GM12878 (cell line): ENCODE measurements around the gene OTUD3. TPM values are rescaled to one million over a fixed set of nuclear protein-coding genes. Genes with fewer than 3 reads are reported as not detected.

Source experiments
- CREB1 ChIP-seq: IDR thresholded peaks from 2 replicates; pipeline ENCODE4 v1.6.1; 2012; ENCODE audit warnings: low read depth, mild to moderate bottlenecking, inconsistent platforms
- HDAC2 ChIP-seq: fragments of 200-600 bp; sonication (generic); IDR thresholded peaks from 2 replicates; pipeline ENCODE4 v1.6.1; 2017
- POU2F2 ChIP-seq: IDR thresholded peaks from 3 replicates; pipeline ENCODE4 v1.6.1; 2011; ENCODE audit warnings: low read depth, mild to moderate bottlenecking, low read length, borderline replicate concordance
- YY1 ChIP-seq: IDR thresholded peaks from 2 replicates; pipeline ENCODE4 v1.6.1; 2011; ENCODE audit warnings: low read depth, mild to moderate bottlenecking, low read length
- polyA plus RNA-seq, 11 experiments: library from polyadenylated mRNA; depleted of rRNA in 4 of 11; unstranded in 6 of 11; stranded (reverse) in 5 of 11; fragments of >200 nt; fragmentation: Nextera tagmentation in 4 of 11; fragmentation: Illumina TruSeq in 1 of 11; extraction: Ambion mirVana in 4 of 11; extraction: Trizol in 1 of 11; gene quantifications; 1 replicate in 1 of 11; 2 replicates in 10 of 11; pipeline versions ENCODE4 v1.2.1 to v1.2.3, GENCODE V29; 2011 to 2016; ENCODE audit warnings: inconsistent platforms in 2 of 11, missing spikeins in 2 of 11, low read depth in 1 of 11
- total RNA-seq, 4 experiments: library from RNA; depleted of rRNA in 3 of 4; stranded (reverse); fragments of >200 nt in 3 of 4; fragmentation: Illumina TruSeq in 1 of 4; extraction: Trizol in 1 of 4; gene quantifications; 2 replicates each; pipeline versions ENCODE4 v1.2.1 to v1.2.3, GENCODE V29; 2013 to 2021
- TF ChIP-seq, protein P1 (sequence below): fragments of 450-650 bp; formaldehyde crosslinking; IDR thresholded peaks from 2 replicates; pipeline ENCODE4 v1.5.0; 2022; ENCODE audit warnings: mild to moderate bottlenecking, missing genetic modification characterization
- TF ChIP-seq, protein P2 (sequence below): fragments of 450-650 bp; IDR thresholded peaks from 2 replicates; pipeline ENCODE4 v1.6.1; 2017; ENCODE audit warnings: borderline replicate concordance
- TF ChIP-seq, protein P3 (sequence below): fragments of 150-350 bp; IDR thresholded peaks from 2 replicates; pipeline ENCODE4 v1.6.1; 2014; ENCODE audit warnings: mild to moderate bottlenecking, low read depth, low read length
- TF ChIP-seq, protein P4 (sequence below): fragments of 450-650 bp; IDR thresholded peaks from 2 replicates; pipeline ENCODE4 v1.6.1; 2016; ENCODE audit warnings: mild to moderate bottlenecking

The OTUD3 gene
- total and polyA plus RNA-seq, 10 of the 15 experiments (the other 5 are each of a cell fraction or from before 2014, with no cell fraction given) = 0.77 to 8.9 (median 4.8) TPM

DNA sequence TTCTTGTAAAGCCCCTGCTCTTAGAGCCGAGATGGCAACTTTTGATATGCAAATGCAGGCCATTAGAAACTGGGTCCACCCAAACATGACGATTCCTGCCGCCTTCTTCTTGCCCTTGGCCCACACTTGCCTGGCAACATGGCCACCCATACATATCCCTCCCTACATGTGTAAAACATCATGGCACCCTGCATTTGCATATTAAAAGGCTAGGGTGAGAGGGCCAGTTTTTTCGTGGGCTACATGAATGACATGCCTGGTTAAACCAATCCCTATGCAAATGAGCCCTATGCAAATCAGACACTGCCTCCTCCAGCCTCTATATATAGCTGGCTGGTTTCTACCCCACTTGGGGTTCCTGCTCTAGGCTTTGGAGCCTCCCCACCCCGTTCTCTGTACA is 78.4 kb downstream of the OTUD3 start (continued):
- TF ChIP-seq, protein P1, sequence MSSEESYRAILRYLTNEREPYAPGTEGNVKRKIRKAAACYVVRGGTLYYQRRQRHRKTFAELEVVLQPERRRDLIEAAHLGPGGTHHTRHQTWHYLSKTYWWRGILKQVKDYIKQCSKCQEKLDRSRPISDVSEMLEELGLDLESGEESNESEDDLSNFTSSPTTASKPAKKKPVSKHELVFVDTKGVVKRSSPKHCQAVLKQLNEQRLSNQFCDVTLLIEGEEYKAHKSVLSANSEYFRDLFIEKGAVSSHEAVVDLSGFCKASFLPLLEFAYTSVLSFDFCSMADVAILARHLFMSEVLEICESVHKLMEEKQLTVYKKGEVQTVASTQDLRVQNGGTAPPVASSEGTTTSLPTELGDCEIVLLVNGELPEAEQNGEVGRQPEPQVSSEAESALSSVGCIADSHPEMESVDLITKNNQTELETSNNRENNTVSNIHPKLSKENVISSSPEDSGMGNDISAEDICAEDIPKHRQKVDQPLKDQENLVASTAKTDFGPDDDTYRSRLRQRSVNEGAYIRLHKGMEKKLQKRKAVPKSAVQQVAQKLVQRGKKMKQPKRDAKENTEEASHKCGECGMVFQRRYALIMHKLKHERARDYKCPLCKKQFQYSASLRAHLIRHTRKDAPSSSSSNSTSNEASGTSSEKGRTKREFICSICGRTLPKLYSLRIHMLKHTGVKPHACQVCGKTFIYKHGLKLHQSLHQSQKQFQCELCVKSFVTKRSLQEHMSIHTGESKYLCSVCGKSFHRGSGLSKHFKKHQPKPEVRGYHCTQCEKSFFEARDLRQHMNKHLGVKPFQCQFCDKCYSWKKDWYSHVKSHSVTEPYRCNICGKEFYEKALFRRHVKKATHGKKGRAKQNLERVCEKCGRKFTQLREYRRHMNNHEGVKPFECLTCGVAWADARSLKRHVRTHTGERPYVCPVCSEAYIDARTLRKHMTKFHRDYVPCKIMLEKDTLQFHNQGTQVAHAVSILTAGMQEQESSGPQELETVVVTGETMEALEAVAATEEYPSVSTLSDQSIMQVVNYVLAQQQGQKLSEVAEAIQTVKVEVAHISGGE (CRISPR knock-in tag) = no peak
- TF ChIP-seq, protein P2, sequence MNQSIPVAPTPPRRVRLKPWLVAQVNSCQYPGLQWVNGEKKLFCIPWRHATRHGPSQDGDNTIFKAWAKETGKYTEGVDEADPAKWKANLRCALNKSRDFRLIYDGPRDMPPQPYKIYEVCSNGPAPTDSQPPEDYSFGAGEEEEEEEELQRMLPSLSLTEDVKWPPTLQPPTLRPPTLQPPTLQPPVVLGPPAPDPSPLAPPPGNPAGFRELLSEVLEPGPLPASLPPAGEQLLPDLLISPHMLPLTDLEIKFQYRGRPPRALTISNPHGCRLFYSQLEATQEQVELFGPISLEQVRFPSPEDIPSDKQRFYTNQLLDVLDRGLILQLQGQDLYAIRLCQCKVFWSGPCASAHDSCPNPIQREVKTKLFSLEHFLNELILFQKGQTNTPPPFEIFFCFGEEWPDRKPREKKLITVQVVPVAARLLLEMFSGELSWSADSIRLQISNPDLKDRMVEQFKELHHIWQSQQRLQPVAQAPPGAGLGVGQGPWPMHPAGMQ = no peak
- 0 out of 2 replicates have a peak, but pooled peaks have one; percentile 25 for TF ChIP-seq YY1
- no peak for TF ChIP-seq HDAC2
- TF ChIP-seq, protein P3, sequence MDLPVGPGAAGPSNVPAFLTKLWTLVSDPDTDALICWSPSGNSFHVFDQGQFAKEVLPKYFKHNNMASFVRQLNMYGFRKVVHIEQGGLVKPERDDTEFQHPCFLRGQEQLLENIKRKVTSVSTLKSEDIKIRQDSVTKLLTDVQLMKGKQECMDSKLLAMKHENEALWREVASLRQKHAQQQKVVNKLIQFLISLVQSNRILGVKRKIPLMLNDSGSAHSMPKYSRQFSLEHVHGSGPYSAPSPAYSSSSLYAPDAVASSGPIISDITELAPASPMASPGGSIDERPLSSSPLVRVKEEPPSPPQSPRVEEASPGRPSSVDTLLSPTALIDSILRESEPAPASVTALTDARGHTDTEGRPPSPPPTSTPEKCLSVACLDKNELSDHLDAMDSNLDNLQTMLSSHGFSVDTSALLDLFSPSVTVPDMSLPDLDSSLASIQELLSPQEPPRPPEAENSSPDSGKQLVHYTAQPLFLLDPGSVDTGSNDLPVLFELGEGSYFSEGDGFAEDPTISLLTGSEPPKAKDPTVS = no peak
- TF ChIP-seq, protein P4, sequence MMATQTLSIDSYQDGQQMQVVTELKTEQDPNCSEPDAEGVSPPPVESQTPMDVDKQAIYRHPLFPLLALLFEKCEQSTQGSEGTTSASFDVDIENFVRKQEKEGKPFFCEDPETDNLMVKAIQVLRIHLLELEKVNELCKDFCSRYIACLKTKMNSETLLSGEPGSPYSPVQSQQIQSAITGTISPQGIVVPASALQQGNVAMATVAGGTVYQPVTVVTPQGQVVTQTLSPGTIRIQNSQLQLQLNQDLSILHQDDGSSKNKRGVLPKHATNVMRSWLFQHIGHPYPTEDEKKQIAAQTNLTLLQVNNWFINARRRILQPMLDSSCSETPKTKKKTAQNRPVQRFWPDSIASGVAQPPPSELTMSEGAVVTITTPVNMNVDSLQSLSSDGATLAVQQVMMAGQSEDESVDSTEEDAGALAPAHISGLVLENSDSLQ = peak; percentile 59
- TF ChIP-seq POU2F2 = peak; percentile 92; the same call in 2 of the 3 replicates
- TF ChIP-seq CREB1 = no peak

Other genes with a start within 250 kb of the OTUD3 start
Only the 7 nearest of the 8 such genes appear.
- gene HTR6, start 217.5 kb upstream of the OTUD3 start, total RNA-seq (2014; rRNA removed) = 1.0 and 1.2 TPM in 2 replicates
- gene HTR6, start 217.5 kb upstream of the OTUD3 start, total RNA-seq (2014; rRNA removed; fragmentation: Illumina TruSeq; extraction: Trizol) = 0.28 and 0.31 TPM in 2 replicates
- gene HTR6, start 217.5 kb upstream of the OTUD3 start, total RNA-seq (2021) = 4.3 and 5.3 TPM in 2 replicates
- 0.03 TPM in 1 of 2 replicates, not detected in the other for gene HTR6, start 217.5 kb upstream of the OTUD3 start, polyA plus RNA-seq (2011; rRNA removed)
- gene HTR6, start 217.5 kb upstream of the OTUD3 start, polyA plus RNA-seq (2014; fragmentation: Illumina TruSeq; extraction: Trizol) = 0.22 TPM in 1 of 2 replicates, not detected in the other
- gene HTR6, start 217.5 kb upstream of the OTUD3 start, polyA plus RNA-seq (2014; fragmentation: Nextera tagmentation; extraction: Ambion mirVana) = not detected
- 2.7 and 3.8 TPM in 2 replicates for gene HTR6, start 217.5 kb upstream of the OTUD3 start, polyA plus RNA-seq (2014; rRNA removed)
- 1 to 10 TPM; 2.2 to 2.5 TPM for gene HTR6, start 217.5 kb upstream of the OTUD3 start, polyA plus RNA-seq (2016; fragmentation: Nextera tagmentation; extraction: Ambion mirVana)
- gene TMCO4, start 82.5 kb upstream of the OTUD3 start, total RNA-seq (2014; rRNA removed) = 15.5 and 20.8 TPM in 2 replicates
- gene TMCO4, start 82.5 kb upstream of the OTUD3 start, total RNA-seq (2014; rRNA removed; fragmentation: Illumina TruSeq; extraction: Trizol) = 8.9 and 11.6 TPM in 2 replicates
- gene TMCO4, start 82.5 kb upstream of the OTUD3 start, total RNA-seq (2021) = 17.8 and 19.1 TPM in 2 replicates
- 6.1 and 8.0 TPM in 2 replicates for gene TMCO4, start 82.5 kb upstream of the OTUD3 start, polyA plus RNA-seq (2011; rRNA removed)
- 7.1 and 11.9 TPM in 2 replicates for gene TMCO4, start 82.5 kb upstream of the OTUD3 start, polyA plus RNA-seq (2014; fragmentation: Illumina TruSeq; extraction: Trizol)
- gene TMCO4, start 82.5 kb upstream of the OTUD3 start, polyA plus RNA-seq (2014; fragmentation: Nextera tagmentation; extraction: Ambion mirVana) = 1 to 10 TPM; 2.4 to 3.1 TPM
- gene TMCO4, start 82.5 kb upstream of the OTUD3 start, polyA plus RNA-seq (2014; rRNA removed) = 14.5 and 15.1 TPM in 2 replicates
- 10 to 100 TPM; 14.0 to 14.9 TPM for gene TMCO4, start 82.5 kb upstream of the OTUD3 start, polyA plus RNA-seq (2016; fragmentation: Nextera tagmentation; extraction: Ambion mirVana)
- not detected in 2 replicates for gene RNF186, start 67.1 kb upstream of the OTUD3 start, total RNA-seq (2014; rRNA removed)
- not detected in 2 replicates for gene RNF186, start 67.1 kb upstream of the OTUD3 start, total RNA-seq (2014; rRNA removed; fragmentation: Illumina TruSeq; extraction: Trizol)
- not detected in 2 replicates for gene RNF186, start 67.1 kb upstream of the OTUD3 start, total RNA-seq (2021)
- not detected in 2 replicates for gene RNF186, start 67.1 kb upstream of the OTUD3 start, polyA plus RNA-seq (2011; rRNA removed)
- not detected in 2 replicates for gene RNF186, start 67.1 kb upstream of the OTUD3 start, polyA plus RNA-seq (2014; fragmentation: Illumina TruSeq; extraction: Trizol)
- gene RNF186, start 67.1 kb upstream of the OTUD3 start, polyA plus RNA-seq (2014; fragmentation: Nextera tagmentation; extraction: Ambion mirVana) = not detected
- gene RNF186, start 67.1 kb upstream of the OTUD3 start, polyA plus RNA-seq (2014; rRNA removed) = not detected in 2 replicates
- gene RNF186, start 67.1 kb upstream of the OTUD3 start, polyA plus RNA-seq (2016; fragmentation: Nextera tagmentation; extraction: Ambion mirVana) = not detected
- not detected in 2 replicates for gene PLA2G2E, start 41.2 kb downstream of the OTUD3 start, total RNA-seq (2014; rRNA removed)
- not detected in 2 replicates for gene PLA2G2E, start 41.2 kb downstream of the OTUD3 start, total RNA-seq (2014; rRNA removed; fragmentation: Illumina TruSeq; extraction: Trizol)
- gene PLA2G2E, start 41.2 kb downstream of the OTUD3 start, total RNA-seq (2021) = not detected in 2 replicates
- gene PLA2G2E, start 41.2 kb downstream of the OTUD3 start, polyA plus RNA-seq (2011; rRNA removed) = not detected in 2 replicates
- not detected in 2 replicates for gene PLA2G2E, start 41.2 kb downstream of the OTUD3 start, polyA plus RNA-seq (2014; fragmentation: Illumina TruSeq; extraction: Trizol)
- not detected for gene PLA2G2E, start 41.2 kb downstream of the OTUD3 start, polyA plus RNA-seq (2014; fragmentation: Nextera tagmentation; extraction: Ambion mirVana)
- not detected in 2 replicates for gene PLA2G2E, start 41.2 kb downstream of the OTUD3 start, polyA plus RNA-seq (2014; rRNA removed)
- not detected for gene PLA2G2E, start 41.2 kb downstream of the OTUD3 start, polyA plus RNA-seq (2016; fragmentation: Nextera tagmentation; extraction: Ambion mirVana)
- not detected in 2 replicates for gene PLA2G2A, start 97.2 kb downstream of the OTUD3 start, total RNA-seq (2014; rRNA removed)
- not detected in 2 replicates for gene PLA2G2A, start 97.2 kb downstream of the OTUD3 start, total RNA-seq (2014; rRNA removed; fragmentation: Illumina TruSeq; extraction: Trizol)
- 0.36 TPM in 1 of 2 replicates, not detected in the other for gene PLA2G2A, start 97.2 kb downstream of the OTUD3 start, total RNA-seq (2021)
- gene PLA2G2A, start 97.2 kb downstream of the OTUD3 start, polyA plus RNA-seq (2011; rRNA removed) = not detected in 2 replicates
- not detected in 2 replicates for gene PLA2G2A, start 97.2 kb downstream of the OTUD3 start, polyA plus RNA-seq (2014; fragmentation: Illumina TruSeq; extraction: Trizol)
- gene PLA2G2A, start 97.2 kb downstream of the OTUD3 start, polyA plus RNA-seq (2014; fragmentation: Nextera tagmentation; extraction: Ambion mirVana) = not detected
- gene PLA2G2A, start 97.2 kb downstream of the OTUD3 start, polyA plus RNA-seq (2014; rRNA removed) = not detected in 2 replicates
- not detected for gene PLA2G2A, start 97.2 kb downstream of the OTUD3 start, polyA plus RNA-seq (2016; fragmentation: Nextera tagmentation; extraction: Ambion mirVana)
- gene PLA2G5, start 187.8 kb downstream of the OTUD3 start, total RNA-seq (2014; rRNA removed) = 0.17 TPM in 1 of 2 replicates, not detected in the other
- gene PLA2G5, start 187.8 kb downstream of the OTUD3 start, total RNA-seq (2014; rRNA removed; fragmentation: Illumina TruSeq; extraction: Trizol) = not detected in 2 replicates
- not detected in 2 replicates for gene PLA2G5, start 187.8 kb downstream of the OTUD3 start, total RNA-seq (2021)
- gene PLA2G5, start 187.8 kb downstream of the OTUD3 start, polyA plus RNA-seq (2011; rRNA removed) = 0.10 TPM in 1 of 2 replicates, not detected in the other
- gene PLA2G5, start 187.8 kb downstream of the OTUD3 start, polyA plus RNA-seq (2014; fragmentation: Illumina TruSeq; extraction: Trizol) = 0.19 TPM in 1 of 2 replicates, not detected in the other
- gene PLA2G5, start 187.8 kb downstream of the OTUD3 start, polyA plus RNA-seq (2014; fragmentation: Nextera tagmentation; extraction: Ambion mirVana) = not detected
- gene PLA2G5, start 187.8 kb downstream of the OTUD3 start, polyA plus RNA-seq (2014; rRNA removed) = not detected in 2 replicates
- gene PLA2G5, start 187.8 kb downstream of the OTUD3 start, polyA plus RNA-seq (2016; fragmentation: Nextera tagmentation; extraction: Ambion mirVana) = not detected
- gene PLA2G2D, start 237.1 kb downstream of the OTUD3 start, total RNA-seq (2014; rRNA removed) = 0.06 and 0.11 TPM in 2 replicates
- gene PLA2G2D, start 237.1 kb downstream of the OTUD3 start, total RNA-seq (2014; rRNA removed; fragmentation: Illumina TruSeq; extraction: Trizol) = 0.14 and 0.22 TPM in 2 replicates
- gene PLA2G2D, start 237.1 kb downstream of the OTUD3 start, total RNA-seq (2021) = 0.13 and 0.27 TPM in 2 replicates
- gene PLA2G2D, start 237.1 kb downstream of the OTUD3 start, polyA plus RNA-seq (2011; rRNA removed) = 0.13 and 0.19 TPM in 2 replicates
- 0.34 TPM in 1 of 2 replicates, not detected in the other for gene PLA2G2D, start 237.1 kb downstream of the OTUD3 start, polyA plus RNA-seq (2014; fragmentation: Illumina TruSeq; extraction: Trizol)
- under 1 TPM; 0.06 to 0.07 TPM for gene PLA2G2D, start 237.1 kb downstream of the OTUD3 start, polyA plus RNA-seq (2014; fragmentation: Nextera tagmentation; extraction: Ambion mirVana)
- gene PLA2G2D, start 237.1 kb downstream of the OTUD3 start, polyA plus RNA-seq (2014; rRNA removed) = 0.38 TPM in 2 replicates
- gene PLA2G2D, start 237.1 kb downstream of the OTUD3 start, polyA plus RNA-seq (2016; fragmentation: Nextera tagmentation; extraction: Ambion mirVana) = not detected